Measurements from ENCODE around the gene MALRD1.

The MALRD1 gene

GRCh38 chr10:19245889-19246752 is 197.5 kb downstream of the MALRD1 start:
- no peak for ATAC-seq

- ATAC-seq: no peak
Measured at GRCh38 chr10:19247843-19248242, 199.2 kb downstream of the MALRD1 start.

- no peak for ATAC-seq
Measured at GRCh38 chr10:19250546-19250945, 201.9 kb downstream of the MALRD1 start.

- no peak for ATAC-seq
Measured at GRCh38 chr10:19252531-19252930, 203.9 kb downstream of the MALRD1 start.

- no peak for ATAC-seq
Measured at GRCh38 chr10:19256331-19256730, 207.7 kb downstream of the MALRD1 start.

GRCh38 chr10:19263262-19263661 is 214.7 kb downstream of the MALRD1 start:
- ATAC-seq: no peak

GRCh38 chr10:19283285-19283684 is 234.7 kb downstream of the MALRD1 start:
- no peak for ATAC-seq

- ATAC-seq: no peak
Measured at GRCh38 chr10:19283786-19284185, 235.2 kb downstream of the MALRD1 start.

- no peak for ATAC-seq
Measured at GRCh38 chr10:19290770-19291169, 242.2 kb downstream of the MALRD1 start.

- ATAC-seq: no peak
Measured at GRCh38 chr10:19294233-19294632, 245.6 kb downstream of the MALRD1 start.

- ATAC-seq: no peak
Measured at GRCh38 chr10:19299645-19300044, 251.0 kb downstream of the MALRD1 start.

GRCh38 chr10:19302117-19302516 is 253.5 kb downstream of the MALRD1 start:
- ATAC-seq: peak; percentile 36 to 51

- ATAC-seq: no peak
Measured at GRCh38 chr10:19310066-19310465, 261.5 kb downstream of the MALRD1 start.

GRCh38 chr10:19316204-19316870 is 267.7 kb downstream of the MALRD1 start:
- no peak for ATAC-seq

GRCh38 chr10:19317952-19318351 is 269.4 kb downstream of the MALRD1 start:
- ATAC-seq: no peak

- ATAC-seq: no peak
Measured at GRCh38 chr10:19325581-19325980, 277.0 kb downstream of the MALRD1 start.

- ATAC-seq: no peak
Measured at GRCh38 chr10:19328582-19328981, 280.0 kb downstream of the MALRD1 start.

- ATAC-seq: no peak
Measured at GRCh38 chr10:19329475-19329874, 280.9 kb downstream of the MALRD1 start.

- no peak for ATAC-seq
Measured at GRCh38 chr10:19332304-19332703, 283.7 kb downstream of the MALRD1 start.

GRCh38 chr10:19333631-19334030 is 285.0 kb downstream of the MALRD1 start:
- no peak for ATAC-seq

GRCh38 chr10:19347621-19348020 is 299.0 kb downstream of the MALRD1 start:
- no peak for ATAC-seq

GRCh38 chr10:19367176-19367575 is 318.6 kb downstream of the MALRD1 start:
- ATAC-seq: no peak

- no peak for ATAC-seq
Measured at GRCh38 chr10:19373988-19374387, 325.4 kb downstream of the MALRD1 start.

GRCh38 chr10:19385846-19386450 is 337.3 kb downstream of the MALRD1 start:
- ATAC-seq: no peak

All from activated CD4-positive, CD25-positive, alpha-beta regulatory T cell treated with anti-CD3 and anti-CD28 coated beads, Interleukin-2, amount 50 U/mL, for 24 hours (primary cell).